Measurements from ENCODE around the gene SEPTIN2.
"Not testable (repeated sequence)": the region's sequence is repeated elsewhere in the genome, so short reads cannot be mapped to it uniquely, and the experiment has no call there.

Gene SEPTIN2

GRCh38 chr2:241354668-241355658, 39.2 kb downstream of the SEPTIN2 start:
- peak; percentile 70 for DNase-seq

GRCh38 chr2:241355983-241356870, 40.5 kb downstream of the SEPTIN2 start, which contains the start of gene FARP2:
TSS of gene FARP2 (plus strand) at chr2:241356285. CDS start at chr2:241373108, 16,823 bp downstream.
- peak; percentile 96 for DNase-seq

GRCh38 chr2:241356871-241357260, 41.1 kb downstream of the SEPTIN2 start:
- peak; percentile 5 for DNase-seq

- DNase-seq: no peak
Observed at GRCh38 chr2:241357531-241357930, 41.8 kb downstream of the SEPTIN2 start.

GRCh38 chr2:241358470-241358869, 42.7 kb downstream of the SEPTIN2 start:
- no peak for DNase-seq

- DNase-seq: no peak
Observed at GRCh38 chr2:241359481-241360045, 43.8 kb downstream of the SEPTIN2 start.

- DNase-seq: no peak
Observed at GRCh38 chr2:241363426-241363825, 47.7 kb downstream of the SEPTIN2 start.

- DNase-seq: no peak
Observed at GRCh38 chr2:241364781-241365180, 49.1 kb downstream of the SEPTIN2 start.

GRCh38 chr2:241366678-241367077, 51.0 kb downstream of the SEPTIN2 start:
- no peak for DNase-seq

GRCh38 chr2:241368643-241369042, 52.9 kb downstream of the SEPTIN2 start:
- DNase-seq: no peak

- DNase-seq: no peak
Observed at GRCh38 chr2:241372361-241372992, 56.8 kb downstream of the SEPTIN2 start.

- DNase-seq: no peak
Observed at GRCh38 chr2:241373446-241373845, 57.7 kb downstream of the SEPTIN2 start.

- DNase-seq: not testable (repeated sequence)
Observed at GRCh38 chr2:241373906-241374305, 58.2 kb downstream of the SEPTIN2 start.

- no peak for DNase-seq
Observed at GRCh38 chr2:241375300-241375699, 59.6 kb downstream of the SEPTIN2 start.

- DNase-seq: no peak
Observed at GRCh38 chr2:241376808-241377207, 61.1 kb downstream of the SEPTIN2 start.

GRCh38 chr2:241378816-241379215, 63.1 kb downstream of the SEPTIN2 start:
- DNase-seq: no peak

- no peak for DNase-seq
Observed at GRCh38 chr2:241379481-241380480, 64.1 kb downstream of the SEPTIN2 start.

GRCh38 chr2:241381872-241382271, 66.1 kb downstream of the SEPTIN2 start:
- no peak for DNase-seq

GRCh38 chr2:241385450-241385849, 69.7 kb downstream of the SEPTIN2 start:
- not testable (repeated sequence) for DNase-seq

GRCh38 chr2:241386519-241386918, 70.8 kb downstream of the SEPTIN2 start:
- no peak for DNase-seq

GRCh38 chr2:241389697-241390096, 74.0 kb downstream of the SEPTIN2 start:
- no peak for DNase-seq
